GM19240 (cell line): Measurements from ENCODE around the gene SNX6.
"Not testable (repeated sequence)": the region's sequence is repeated elsewhere in the genome, so short reads cannot be mapped to it uniquely, and the experiment has no call there.

Source experiments
- DNase-seq: peaks from one replicate; pipeline ENCODE4 v3.0.0; 2011; ENCODE audit warnings: low spot score; ENCODE audit not compliant: insufficient read length

SNX6 gene

DNA sequence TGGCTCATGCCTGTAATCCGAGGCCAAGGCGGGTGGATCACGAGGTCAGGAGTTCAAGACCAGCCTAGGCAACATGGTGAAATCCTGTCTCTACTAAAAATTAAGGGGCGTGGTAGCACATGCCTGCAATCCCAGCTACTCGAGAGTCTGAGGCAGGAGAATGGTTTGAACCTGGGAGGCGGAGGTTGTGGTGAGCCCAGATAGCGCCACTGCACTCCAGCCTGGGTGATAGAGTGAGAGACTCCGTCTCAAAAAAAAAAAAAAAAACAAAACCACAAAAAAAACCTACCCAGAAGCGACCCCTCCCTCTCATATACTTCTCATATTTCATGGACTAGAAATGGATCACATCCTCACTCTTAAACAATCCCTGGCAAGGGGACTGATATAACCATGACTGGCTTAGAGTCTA is 4.4 kb upstream of the SNX6 start:
- not testable (repeated sequence) for DNase-seq

DNA sequence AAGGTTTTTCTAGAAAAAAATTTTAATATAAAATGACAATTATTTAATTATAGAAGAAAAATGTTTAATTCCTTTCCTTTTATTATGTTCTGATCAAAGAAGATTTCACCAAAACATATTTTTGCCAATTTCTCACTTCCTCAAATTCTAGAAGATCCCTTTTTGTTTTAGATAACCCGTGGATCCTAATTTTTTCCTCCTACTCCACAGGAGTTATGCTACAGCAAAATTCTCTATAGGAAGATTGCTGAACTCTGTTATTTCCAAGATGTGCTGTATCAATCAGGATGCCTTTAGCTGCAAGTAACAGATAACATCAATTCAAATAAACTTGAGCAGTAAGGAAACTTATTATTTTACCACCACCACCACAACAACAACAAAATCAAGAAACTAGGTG is 3.8 kb upstream of the SNX6 start:
- no peak for DNase-seq

DNA sequence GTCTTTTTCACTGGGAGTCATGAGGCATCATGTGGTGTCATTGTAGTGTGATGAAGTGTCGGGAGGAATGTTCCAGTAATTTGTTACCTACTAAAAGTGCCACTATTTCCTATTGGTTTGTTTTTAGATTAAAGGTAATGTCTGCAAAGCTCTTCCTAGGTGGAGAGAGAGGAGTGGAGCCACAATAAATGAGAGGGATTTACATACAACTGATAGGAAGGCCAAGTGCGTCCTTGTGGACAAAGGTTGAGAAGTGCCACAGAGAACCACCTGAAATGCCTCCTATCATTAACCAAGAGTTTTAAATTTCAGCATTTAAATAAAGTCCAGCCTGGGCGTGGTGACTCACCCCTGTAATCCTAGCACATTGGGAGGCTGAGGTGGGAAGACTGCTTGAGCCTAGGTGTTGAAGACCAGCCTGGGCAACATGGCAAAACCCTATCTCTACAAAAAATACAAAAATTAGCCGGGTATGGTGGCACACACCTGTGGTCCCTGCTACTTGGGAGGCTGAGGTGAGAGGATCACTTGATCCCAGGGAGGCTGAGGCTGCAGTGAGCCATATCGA is 2.5 kb upstream of the SNX6 start:
- DNase-seq = no peak

DNA sequence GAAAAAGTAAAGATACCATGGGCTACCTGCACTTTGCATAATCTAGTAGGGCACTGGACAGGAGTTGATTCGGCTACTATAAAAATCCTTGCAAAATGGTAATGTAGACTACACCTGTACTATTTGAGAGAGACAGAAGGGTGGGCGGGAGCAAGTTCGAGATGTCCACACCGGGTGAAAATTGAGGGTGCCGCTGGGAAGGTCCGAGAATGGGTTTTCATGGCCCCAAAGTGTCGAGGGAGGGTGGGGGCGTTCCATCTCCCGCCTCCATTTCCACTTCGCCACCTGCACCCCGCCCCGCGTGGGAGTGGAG is 648 bp downstream of the SNX6 start:
- DNase-seq = no peak

DNA sequence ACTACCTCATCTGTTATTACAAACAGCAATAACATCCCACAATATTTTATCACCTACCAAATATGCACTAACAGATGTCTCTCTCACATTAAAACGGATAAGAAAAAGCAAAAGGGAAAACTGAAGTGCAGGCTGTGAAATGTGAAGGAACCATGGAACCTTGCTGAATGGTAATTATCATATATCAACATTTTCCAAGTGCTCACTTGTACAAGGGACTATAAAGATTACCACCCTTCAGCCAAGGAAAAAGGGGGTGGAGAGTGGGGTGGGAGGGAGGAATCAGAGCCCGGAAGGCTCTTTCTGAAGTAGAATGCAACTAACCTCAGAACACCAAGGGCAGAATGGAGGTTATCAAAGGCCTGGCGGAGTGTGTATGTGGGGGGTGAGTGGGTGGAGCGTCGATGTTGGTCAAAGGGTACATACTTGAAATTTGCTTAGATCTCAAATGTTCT is 1.2 kb downstream of the SNX6 start:
- no peak for DNase-seq

DNA sequence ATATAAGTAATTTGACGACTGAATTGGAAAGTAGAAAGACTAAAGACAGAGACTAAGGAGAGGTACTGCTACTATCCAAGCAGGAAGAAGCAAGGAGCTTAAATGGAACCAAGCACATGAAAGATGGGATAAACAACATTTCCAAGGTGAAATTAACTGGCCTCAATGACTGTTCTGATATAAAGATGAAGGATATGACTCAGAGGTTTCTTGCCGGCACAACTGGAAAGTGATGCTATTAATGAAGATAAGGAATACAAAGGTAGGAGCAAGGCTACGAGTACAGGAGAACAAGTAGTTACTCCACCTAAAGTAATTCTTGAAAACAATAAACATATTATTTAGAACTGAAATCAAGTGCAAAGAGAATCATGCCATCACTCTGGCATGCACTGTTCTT is 6.4 kb downstream of the SNX6 start:
- DNase-seq = no peak

DNA sequence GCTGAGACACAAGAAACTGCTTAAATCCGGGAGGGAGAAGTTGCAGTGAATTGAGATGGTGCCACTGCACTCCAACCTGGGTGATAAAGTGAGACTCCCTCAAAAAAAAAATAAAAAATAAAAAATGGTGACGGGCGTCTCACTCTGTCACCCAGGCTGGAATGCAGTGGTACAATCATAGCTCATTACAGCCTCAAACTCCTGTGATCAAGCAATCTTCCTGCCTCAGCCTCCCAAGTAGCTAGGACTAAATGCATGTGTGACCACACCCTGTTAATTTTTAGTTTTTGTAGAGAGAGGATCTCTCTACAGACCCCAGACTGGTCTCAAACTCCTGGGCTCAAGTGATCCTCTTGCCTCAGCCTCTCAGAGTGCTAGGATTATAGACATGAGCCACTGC is 9.1 kb downstream of the SNX6 start:
- DNase-seq = no peak

DNA sequence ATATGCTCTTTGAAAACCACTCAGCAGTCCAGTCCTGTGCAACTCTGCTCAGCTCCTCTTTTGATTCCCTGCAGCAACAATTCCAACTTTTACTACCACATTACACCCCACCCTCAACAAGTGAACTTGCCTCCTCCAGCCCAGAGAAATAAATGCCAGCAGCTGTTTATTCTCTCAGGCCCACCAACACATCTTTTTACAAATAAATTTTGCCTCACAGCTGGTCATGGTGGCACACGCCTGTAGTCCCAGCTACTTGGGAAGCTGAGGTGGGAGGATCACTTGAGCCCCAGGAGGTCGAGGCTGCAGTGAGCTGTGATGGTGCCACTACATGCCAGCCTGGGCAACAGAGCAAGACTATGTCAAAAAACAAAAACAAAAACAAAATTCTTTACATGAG is 9.8 kb downstream of the SNX6 start:
- DNase-seq = no peak

DNA sequence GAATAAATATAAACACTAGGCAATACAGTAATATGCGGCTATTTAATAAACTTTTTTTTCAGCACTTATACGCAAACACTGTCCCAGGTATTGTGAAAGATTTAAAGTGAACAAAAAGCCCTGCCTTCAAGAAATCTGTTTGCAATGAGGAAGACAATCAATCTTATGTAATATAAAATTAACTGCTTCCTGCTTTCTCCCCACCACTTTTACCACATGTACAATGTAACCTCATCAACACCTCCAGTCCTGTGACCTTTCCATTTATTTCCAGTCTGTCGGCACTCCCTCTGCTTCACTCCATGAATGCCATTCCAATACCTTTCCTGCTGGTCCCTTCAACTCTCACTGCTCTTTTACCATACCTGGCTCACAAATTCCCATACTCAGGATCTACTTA is 10.5 kb downstream of the SNX6 start:
- DNase-seq = no peak

DNA sequence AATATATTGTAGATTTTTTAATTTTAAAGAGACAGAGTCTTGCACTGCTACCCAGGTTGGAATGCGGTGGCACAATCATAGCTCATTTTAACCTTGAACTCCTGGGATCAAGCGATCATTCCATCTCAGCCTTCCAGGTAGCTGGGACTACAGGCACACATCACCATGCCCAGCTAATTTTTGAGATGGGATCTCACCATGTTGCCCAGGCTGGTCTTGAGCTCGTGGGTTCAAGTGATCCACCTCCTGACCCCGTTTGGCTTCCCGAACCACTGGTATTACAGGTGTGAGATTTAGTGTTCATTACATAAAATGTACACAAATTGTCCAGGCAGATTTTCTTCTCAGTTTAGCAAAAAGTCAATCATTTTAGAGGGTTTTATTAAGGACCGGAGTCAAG is 13.6 kb downstream of the SNX6 start:
- no peak for DNase-seq

DNA sequence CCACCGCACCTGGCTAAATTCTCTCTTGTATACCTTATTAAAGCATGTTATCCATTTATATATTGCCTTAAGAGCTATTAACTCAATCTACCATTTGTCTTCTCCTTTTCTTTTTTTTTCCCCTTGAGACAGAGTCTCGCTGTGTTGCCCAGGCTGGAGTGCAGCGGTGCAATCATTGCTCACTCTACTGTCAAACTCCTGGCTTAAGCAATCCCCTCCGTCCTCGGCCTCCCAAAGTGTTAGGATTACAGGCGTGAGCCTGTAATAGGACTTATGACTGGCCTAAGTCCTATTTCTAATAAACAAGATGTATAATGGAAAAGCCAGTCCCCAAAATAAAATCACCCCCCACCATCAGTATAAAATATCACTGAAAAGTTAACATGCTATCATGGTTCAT is 14.4 kb downstream of the SNX6 start:
- DNase-seq = no peak

DNA sequence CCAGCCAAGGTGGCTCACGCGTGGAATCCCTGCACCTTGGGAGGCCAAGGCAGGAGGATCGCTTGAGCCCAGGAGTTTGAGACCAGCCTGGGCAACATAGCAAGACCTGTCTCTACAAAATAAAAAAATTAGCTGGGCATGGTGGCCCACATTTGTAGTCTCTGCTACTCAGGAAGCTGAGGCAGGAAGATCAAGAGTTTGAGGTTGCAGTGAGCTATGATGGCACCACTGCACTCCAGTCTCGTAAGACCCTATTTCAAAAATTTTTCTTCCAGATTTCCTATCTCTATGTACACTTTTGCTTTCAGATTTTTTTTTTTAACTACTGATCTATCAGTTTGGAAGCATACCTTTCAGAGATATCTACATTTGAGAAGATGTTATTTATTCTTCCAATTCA is 15.3 kb downstream of the SNX6 start:
- no peak for DNase-seq

DNA sequence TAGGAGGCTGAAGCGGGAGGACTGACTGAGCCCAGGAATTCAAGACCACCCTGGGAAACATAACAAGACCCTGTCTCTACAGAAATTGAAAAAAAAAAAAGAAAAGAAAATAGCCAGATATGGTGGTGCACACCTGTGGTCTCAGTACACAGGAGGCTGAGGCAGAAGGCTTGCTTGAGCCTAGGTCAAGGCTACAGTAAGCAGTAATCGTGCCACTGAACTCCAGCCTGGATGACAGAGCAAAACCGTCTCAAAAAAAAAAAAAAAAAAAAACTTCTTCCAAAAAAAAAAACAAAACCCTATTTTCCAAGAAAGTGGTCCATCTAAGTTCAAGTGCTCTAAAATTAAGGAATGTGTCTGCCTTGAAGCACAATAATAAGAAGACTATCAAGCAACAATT is 19.8 kb downstream of the SNX6 start:
- no peak for DNase-seq

DNA sequence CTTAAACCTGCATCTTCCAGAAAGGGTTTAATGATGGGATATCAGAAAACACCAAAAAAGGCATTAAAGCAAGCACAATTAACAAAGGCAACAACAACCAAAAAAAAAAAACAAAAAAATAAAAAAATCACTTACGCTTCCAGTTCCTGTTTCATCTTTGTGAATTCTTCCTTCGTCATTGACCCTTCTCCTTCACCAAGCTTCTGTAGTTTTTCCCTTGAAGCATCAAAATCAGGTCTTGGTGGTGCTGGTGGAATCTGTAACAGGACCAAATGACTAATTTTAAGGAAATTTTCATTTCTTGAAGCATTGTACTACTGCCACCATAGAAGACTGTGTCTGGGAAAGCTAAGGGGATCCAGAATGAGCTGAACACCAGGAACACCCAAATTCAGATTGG is 24.5 kb downstream of the SNX6 start:
- no peak for DNase-seq

DNA sequence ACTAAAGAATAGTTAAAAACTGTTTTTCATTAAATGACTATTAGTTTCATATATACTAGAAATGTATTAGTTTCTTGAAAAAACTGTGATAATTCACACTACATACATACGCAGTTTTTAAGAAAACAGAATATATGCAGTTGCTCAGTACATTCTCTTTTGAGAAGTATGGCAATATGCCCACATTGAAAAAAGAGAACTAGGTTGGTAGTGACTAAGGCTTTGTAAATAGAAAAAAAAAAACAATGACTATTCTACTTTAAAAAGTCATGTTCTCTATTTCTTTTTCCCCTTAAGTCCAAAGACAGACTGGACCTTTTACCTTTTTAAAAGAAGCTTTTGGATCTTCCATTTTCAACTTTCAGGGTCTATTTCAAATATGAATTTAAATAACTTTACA is 25.0 kb downstream of the SNX6 start:
- no peak for DNase-seq

DNA sequence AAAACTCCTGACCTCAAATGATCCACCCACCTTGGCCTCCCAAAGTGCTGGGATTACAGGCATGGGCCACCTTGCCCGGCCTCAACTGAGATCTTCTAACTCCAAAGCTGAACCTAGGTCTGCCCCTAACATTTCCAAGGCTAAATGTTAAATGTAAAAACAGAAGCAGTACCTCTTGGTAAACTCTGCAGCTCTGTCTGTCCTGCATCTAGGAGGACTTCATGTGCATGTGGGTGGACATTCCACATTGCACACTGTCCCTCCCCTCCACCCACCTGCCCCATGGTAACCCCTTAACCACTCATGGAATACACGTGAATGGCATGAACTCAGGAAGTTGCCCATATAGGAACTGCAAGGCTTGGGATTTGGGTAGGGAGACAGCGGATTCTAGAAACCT is 33.1 kb downstream of the SNX6 start:
- DNase-seq = no peak

DNA sequence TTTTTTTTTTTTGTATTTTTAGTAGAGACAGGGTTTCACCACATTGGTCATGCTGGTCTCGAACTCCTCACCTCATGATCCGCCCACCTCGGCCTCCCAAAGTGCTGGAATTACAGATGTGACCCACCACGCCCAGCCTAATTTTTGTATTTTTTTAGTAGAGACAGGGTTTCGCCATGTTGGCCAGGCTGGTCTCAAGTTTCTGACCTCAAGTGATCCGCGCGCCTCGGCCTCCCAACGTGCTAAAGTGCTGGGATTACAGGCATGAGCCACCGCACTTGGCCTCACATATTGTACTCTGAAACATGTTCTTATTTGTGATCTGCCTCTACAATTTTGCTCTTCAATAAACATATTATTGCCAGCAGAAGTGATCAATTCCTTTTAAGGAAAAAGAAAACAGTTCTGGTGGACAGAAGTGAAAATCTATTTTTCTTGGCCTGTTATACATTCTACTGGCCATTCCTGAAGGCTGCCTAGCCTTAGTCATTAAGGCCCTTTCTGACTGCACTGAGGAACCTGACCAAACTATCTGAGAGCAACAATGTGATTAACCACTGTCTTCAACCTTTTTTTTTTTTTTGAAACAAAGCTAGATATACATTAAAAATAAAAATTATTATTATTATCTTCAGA is 36.1 kb downstream of the SNX6 start:
- DNase-seq = no peak

DNA sequence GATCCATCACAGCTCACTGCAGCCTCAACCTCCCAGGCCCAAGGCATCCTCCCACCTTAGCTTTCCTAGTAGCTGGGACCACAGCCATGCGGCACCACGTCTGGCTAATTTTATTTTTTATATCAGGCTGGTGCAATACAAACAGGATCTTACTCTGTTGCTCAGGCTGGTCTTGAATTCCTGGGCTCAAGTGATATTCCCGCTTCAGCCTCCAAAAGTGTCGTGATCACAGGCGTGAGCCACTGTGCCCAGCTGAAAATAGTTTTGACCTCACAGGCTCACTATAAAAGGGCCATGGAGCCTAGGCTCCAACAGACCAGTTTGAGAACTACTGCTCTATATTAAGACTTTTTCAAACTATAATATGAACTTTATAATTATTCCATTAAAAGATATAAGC is 37.3 kb downstream of the SNX6 start:
- DNase-seq = no peak

DNA sequence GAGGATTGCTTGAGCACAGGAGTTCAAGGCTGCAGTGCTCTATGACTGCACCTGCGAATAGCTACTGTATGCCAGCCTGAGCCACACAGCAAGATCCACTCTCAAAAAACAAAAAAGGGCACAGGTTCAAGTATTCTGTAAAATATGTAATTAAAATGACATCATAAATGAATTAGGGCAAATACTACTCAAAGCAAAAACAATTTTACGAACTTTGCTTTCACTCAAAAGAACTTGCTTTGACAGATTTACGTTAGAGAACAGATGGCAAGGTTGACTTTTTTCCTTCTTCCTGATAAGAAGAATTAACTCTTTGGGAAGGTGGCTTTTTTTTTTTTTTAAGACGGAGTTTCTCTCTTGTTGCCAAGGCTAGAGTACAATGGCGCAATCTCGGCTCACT is 46.4 kb downstream of the SNX6 start:
- no peak for DNase-seq

DNA sequence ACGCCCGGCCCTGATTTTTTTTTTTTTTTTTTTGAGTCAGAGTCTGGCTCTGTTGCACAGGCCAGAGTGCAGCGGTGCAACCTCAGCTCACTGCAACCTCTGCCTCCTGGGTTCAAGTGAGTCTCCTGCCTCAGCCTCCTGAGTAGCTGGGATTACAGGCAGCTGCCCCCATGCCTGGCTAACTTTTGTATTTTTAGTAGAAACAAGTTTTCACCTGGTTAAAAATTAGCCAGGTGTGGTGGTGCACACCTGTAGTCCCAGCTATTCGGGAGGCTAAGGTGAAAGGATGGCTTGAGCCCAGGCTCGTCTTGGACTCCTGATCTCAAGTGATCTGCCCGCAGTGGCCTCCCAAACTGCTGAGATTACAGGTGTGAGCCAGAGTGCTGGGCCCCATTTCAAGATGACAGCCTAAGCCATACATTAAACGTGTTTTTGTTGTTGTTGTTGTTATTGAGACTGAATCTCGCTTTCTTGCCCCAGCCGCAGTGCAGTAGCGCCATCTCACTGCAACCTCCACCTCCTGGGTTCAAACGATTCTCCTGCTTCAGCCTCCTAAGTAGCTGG is 47.7 kb downstream of the SNX6 start:
- no peak for DNase-seq

DNA sequence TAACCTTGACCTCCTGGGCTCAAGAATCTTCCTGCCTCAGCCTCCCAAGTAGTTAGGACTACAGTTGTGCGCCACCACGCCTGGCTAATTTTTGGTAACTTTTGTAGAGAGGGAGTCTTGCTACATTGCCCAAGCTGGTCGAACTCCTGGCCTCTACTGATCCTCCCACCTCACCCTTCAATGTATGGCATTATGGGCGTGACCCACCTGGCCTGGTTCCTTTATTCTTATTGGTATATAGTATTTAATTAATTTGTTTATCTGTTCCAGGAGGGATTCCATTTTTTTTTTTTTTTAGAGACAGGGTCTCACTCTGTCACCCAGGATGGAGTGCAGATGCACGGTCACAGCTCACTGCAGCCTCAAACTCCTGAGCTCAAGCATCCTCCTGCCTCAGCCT is 49.6 kb downstream of the SNX6 start:
- DNase-seq = no peak

DNA sequence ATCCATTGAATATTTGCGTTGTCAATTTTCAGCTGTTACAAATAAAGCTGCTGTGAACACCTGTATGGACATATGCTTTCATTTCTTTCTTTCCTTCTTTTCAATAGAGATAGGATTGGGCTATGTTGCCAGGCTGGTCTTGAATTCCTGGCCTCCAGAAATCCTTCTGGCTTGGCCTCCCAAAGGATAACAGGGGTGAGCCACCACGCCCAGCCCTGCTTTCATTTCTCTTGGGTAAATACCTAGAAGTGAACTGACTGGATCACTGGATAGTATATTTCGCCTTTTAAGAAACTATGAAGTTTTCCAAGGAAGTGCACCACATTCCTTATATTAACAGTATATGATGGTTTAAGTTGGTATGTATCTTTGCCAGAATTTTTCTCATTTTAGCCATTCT is 58.2 kb downstream of the SNX6 start:
- DNase-seq = no peak

DNA sequence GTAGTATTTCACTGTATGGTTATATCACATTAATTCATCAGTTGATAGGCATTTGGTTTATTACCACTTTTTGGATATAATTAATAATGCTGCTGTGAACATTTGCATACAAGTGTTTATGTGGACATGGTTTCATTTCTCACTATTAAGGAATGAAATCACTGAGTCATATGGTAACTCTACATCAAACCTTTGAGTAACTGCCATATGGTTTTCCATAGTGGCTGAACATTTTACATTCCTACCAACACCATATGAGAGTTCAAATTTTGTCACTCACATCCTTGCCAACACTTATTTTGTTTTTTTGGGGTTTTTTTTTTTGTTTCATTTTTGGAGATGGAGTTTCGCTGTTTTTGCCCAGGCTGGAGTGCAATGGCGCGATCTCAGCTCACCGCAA is 60.2 kb downstream of the SNX6 start:
- no peak for DNase-seq

DNA sequence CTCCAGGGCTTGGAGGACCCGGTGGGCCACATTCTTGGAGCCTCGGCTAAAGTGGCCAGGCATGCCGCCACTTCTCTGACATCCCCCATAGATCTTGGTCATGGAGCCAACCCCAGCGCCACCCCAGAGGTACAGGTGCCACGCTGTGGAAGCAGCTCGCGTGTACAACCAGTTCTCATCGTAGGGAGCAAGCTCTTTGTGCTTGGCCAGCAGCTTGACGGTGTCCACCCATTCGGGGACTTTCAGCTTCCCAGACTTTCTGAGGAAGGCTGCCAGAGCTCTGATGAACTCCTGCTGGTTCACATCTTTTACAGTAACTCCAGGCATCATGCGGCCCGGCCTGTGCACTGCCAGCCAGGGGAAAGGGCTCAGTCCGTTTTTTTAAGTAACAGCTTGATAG is 61.1 kb downstream of the SNX6 start:
- DNase-seq = no peak
